Stimulated activated CD4-positive, alpha-beta T cell treated with anti-CD3 and anti-CD28 coated beads, Interleukin-4, amount 100 ng/mL, for 4 hours (primary cell): Measurements from ENCODE around the gene DHFR2.
"Not testable (repeated sequence)": the region's sequence is repeated elsewhere in the genome, so short reads cannot be mapped to it uniquely, and the experiment has no call there.

Source experiments
- DNase-seq, 2 experiments: peaks; one replicate each; pipeline ENCODE4 v3.0.0-alpha.2; 2020

DHFR2 gene

DNA sequence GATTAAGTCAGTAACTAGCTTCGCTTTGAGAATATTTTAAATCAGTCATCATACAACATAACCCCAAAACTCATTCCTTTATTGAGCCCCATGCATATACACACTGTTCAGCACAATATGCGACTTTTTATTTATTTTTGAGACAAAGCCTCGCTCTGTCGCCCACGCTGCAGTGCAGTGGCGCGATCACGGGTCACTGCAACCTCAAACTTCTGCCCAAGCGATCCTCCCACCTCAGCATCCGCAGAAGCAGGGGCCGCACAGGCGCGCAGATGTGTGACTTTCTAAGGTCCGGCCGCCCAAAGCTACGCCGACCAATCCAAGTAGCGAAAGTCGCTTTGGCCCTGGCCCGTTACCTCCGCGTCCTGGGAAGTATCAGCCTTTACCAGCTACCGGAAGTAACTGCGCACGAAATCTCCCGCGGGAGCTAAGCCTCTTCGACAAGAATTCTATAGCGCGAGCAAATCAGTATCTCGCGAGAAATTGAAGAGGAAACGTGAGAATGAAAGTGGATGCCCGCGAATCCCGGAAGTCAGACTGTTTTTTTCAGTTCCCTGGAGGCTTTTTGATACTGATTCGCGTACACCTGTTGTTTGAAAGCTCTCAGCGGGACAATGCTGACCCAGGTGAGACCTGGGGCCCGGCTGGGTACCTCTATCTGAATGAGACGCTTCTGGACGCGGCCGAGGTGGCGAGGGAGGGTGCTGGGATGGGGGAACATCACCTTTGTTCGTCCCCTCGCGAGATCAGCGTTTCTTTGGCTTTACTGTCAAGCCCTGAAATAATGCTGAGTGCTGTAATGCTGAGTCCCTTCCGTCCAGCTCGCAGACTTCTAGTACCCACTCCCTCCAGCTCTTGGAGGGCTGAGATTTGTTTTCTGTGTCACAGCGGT, at the start of gene DHFR2, which contains the start of gene NSUN3:
Gene DHFR2 (minus strand): TSS at position 404 of the 892 bp plus-strand sequence. CDS start 1,405 bp downstream, outside the sequence.
Gene NSUN3 (plus strand): TSS at position 549 of the 892 bp plus-strand sequence. CDS start 66 bp downstream, at position 615.
- peak; percentile 67 to 83 for DNase-seq

DNA sequence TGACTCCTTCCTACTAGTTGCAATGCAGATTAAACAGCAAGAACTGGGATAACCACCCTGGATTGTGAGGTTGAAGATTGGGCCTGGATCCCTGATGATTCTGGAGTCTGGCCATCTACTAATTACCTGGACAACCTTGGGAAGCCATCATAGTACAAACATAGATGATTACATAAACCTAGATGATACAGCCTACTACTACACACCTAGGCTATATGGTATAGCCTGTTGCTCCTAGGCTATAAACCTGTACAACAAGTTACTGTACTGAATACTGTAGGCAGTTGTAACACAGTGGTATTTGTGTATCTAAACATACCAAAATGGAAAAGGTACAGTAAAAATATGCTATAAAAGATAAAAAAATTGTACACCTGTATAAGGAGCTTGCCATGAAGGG, 48.1 kb upstream of the DHFR2 start:
- no peak for DNase-seq

DNA sequence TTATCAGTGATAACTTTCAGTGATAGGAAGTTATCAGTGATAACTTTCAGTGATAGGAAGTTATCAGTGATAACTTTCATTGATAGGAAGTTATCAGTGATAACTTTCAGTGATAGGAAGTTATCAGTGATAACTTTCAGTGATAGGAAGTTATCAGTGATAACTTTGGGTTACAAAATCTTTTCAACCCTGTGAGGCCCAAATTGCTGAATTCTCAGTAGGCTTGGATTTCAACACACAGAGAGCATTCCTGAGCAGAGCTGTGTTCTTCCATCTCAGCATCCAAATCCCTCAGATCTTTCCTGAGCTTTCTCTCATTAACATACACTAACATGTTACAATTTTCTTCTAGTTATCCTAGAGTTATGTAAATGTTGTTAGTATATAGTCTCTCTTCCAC, 47.5 kb upstream of the DHFR2 start:
- DNase-seq = not testable (repeated sequence)

DNA sequence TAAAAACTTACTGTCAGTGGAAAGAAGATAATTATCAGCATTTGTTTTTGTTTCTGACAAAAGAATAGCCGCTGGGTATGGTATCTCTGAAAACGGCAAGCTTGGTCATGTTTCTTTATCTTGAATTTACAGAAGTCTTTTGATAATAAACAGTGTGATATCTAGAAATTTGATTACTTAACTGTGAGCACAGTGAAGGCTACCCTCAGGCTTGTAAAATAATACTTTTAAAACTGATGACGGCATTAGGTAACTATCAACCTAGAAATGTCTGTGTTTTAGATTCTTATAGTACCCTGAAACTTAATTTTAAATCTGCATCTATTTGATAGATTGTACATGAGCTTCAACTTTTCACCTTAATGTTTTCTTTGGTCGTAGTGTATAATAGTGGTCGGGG, 43.6 kb upstream of the DHFR2 start:
- no peak for DNase-seq

DNA sequence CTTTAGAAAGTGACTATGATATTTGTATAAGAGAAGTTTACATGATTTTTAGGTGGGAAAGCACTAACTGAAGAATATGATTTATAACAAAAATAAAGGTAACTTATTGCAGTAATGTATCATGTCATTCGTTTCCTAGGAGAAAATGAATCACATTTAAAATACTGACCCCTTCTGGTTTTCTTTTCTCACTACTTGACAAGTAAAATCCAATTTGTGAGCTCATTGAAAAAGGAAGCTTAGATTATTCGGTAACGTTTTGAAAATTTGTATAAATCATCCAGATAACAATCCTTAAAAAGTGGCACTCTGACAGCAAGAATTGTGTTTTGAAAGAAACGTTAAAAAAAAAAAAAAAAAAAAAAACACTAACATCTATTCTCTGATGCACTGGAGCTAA, 39.1 kb upstream of the DHFR2 start:
- no peak for DNase-seq

DNA sequence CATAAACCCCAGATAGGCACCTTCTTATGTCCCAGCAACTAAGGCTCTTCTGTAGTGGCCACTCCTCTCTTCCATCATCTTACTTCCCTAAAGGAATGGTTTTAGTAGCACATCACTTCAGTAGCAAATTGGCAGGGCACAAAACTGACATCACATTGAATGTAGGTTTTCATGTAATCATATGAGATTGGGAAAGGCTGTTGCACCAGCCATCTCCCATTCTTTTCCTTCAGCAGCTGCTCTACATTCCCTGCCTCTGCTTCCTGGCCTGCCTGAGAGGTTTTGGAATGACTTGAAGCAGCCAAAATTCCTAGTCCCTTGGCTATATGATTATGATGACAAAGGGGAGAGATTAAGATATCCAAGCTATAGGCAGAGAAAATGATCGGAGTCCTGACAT, 36.6 kb upstream of the DHFR2 start:
- no peak for DNase-seq

DNA sequence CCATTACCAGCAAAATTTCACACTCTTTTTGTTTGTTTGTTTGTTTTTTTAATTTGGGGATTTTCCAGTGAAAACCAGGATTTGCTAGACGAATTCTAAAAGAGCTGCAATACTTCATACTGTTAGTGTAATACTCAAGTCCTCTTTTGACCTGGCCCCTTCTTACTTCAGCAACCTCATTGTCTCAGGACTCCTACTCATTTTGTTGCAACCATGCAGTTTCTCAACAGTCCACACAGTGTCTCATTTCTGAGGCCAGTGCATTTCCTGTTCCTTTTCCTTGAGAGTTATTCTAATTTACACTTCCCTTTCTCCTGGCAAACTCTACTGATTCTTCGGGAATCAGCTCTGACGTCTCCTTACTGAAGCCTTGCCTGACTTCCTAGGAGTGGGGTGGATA, 35.7 kb upstream of the DHFR2 start:
- DNase-seq = no peak

DNA sequence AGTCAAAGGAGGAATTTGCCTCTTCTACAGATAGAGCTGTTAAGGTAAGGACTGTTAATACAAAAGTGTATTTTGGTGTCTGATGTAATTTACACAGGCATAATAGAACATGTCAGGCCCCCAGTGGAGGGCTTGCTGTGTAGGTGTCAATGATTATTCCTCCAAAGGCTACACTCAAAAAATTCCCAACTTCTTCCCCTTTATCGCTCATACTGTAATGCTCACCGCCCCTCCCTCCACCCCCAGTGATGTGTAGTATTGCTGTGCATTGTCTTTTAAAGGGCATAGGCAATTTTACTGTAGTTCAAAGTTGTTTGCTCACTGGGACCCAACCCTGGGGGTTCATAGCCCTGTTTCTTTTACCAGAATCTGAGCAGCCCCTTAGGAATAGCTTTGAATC, 32.4 kb upstream of the DHFR2 start:
- no peak for DNase-seq

DNA sequence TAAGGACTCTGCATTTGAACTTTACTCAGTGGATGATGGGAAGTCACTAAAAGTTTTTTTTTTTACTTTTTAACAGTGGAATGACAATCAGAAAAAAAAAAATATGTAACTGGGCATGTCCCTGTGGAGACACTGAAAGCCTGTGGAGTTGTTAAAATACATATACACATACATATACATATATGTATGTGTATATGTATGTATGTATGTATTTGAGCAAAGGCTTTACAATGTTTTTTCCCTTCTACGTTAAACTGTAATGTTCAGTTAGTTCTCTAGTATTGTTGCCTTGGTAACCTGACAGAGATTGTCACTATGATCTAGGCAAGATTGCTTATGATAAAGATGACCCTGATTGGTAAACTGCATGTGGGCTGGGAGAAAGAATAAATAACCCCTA, 30.4 kb upstream of the DHFR2 start:
- DNase-seq = no peak

DNA sequence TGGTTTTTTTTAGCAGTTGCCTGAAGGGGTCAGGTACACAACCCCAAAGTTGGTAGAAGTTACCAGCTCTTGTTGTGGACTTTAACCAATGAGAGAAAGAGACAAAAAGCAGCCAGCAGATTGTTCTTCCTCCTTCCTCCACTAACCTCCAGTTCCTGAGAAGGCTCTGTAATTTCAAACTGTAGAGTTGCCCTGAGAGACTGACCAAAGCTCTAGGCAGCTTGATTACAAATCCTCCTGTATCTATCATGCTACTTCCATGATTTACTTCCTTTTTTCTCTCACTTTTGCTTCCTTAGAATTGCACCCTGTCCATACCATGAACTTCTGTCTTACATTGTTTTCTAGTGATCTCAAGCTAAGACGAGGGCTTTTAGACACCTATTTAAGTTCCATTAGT, 29.4 kb upstream of the DHFR2 start:
- no peak for DNase-seq

DNA sequence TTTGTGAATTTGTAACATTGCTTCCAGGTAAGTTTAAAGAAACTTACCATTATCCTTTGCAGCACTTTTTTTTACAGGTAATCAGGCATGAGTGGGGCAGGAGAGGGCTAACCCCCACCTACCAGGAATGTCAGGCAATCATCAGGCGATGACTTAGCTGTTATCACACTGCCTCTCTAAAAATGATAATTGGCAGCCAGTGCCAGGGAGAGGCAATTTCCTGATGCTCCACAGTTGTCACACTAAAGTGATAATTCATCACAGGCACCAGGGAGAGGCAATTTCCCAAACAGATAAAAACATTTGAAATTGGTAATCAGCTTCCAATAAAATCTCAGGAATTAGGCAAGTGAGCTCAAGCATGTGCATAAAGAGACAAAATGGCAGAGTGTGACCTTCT, 26.4 kb upstream of the DHFR2 start:
- DNase-seq = no peak

DNA sequence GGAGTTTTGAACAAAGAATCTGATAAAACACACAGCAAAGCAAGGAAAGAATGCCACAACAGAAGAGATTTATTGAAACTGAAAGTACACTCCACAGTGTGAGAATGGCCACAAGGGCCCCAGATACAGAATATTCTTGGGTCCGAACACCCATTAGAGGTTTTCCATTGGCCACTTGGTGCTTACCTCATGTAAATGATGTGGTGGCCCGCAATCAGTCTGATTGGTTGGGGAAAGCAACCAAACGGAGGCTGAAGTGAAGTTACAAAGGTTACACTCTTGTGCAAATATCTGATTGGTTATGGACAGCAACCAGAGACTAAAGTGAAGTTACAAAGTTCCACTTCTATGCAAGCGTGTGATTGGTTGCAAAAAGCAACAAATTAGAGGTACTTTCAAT, 20.5 kb upstream of the DHFR2 start:
- DNase-seq = no peak

DNA sequence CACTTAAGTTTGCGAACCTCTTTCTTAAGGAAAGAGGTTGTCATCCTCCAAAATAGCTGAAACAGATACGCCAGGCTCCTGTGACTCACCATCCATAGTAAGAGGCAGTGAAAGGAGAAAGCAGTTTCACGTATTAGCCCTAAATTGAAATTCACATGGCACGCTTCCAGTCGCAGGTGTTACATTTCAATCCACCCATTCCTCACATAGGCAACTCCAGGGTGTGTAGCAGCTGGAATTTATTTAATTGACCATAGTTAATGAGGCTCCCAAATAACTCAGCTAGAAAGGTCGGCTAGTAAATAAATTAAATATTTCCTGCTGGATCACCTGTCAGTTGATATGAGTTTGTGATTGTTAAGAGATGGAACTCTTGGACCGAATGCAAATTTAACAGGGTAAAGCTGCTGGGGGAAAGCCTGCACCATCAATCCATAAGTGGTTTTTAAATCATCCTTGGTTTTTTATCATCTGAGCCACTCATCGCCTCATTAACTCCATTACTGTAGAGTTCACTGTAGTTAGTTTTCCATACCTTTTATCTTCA, 19.7 kb upstream of the DHFR2 start:
- DNase-seq = no peak

DNA sequence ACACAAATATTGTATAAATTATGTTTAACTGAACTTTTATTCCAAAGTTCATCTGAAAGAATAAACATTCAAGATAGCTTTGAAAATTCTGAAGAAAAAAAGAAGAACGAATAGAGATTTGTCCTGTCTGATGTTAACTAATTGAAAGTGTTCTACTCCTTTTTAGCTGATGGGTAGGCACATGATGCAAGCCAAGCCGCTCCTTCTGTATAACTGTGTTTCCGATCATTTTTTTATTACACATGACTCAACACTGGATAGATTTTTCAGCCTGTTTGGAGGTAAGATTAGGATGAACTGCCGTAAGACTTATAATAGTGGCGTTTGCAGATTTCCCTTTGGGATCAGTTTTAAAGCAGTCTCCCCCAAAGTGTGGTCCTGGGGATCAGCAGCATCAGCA, 19.2 kb upstream of the DHFR2 start:
- no peak for DNase-seq

DNA sequence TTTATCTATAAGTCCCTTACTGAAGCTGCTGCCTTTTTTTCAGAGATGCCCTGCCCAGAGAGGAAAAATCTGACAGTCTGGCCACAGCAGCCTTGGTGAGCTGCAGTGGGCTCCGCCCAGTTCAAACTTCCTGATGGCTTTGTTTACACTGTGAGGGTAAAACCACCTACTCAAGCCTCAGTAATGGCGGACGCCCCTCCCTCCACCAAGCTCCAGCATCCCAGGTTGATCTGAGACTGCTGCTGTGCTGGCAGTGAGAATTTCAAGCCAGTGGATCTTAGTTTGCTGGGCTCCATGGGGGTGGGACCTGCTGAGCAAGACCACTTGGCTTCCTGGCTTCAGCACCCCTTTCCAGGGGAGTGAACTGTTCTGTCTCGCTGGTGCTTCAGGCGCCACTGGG, 17.8 kb upstream of the DHFR2 start:
- not testable (repeated sequence) for DNase-seq

DNA sequence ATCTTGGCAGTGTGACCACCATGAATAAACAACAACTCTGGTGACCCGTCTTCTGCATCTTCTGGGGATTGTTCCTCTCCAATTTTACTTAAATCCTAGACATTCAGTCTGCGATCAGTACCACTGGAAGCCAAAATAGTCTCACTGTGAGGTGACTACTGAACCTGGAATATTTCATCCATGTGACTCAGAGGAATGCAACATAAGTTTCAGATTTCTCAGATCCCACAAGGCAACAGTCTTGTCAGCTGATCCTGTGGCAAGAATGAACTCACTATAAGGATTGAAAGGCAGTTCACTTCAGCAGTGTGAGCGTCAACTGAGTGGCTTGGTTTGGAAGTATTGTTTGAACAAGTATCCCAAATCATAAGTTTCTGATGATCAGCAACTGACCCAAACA, 13.3 kb upstream of the DHFR2 start:
- no peak for DNase-seq

DNA sequence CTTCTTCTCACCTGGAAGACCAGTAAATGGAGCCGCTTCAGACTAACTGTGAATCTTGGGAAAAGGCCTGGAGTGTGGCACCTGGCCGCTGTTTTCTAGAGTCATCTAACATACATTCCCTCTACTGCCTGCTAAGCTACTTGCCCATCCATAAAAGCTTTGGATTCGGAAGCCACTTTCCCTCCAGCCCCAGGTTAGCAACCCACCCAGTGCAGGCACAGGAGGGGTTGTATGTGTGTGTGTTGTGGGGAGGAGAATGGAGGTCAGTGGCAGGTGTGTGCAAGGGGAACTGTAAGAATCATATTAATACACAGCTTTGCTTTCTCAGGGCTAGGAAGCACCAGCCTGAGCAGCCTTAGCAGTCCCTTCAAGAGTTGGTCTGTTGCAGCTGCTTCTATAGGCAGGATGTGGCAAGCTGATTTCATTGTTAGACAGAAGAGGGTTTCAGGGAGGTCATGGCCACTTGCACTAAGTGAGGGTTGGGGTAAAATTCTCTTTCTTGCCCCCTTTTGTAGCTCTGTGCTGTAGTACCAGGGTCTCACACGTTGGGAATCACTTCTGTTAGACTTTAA, 9.1 kb upstream of the DHFR2 start:
- DNase-seq = no peak

DNA sequence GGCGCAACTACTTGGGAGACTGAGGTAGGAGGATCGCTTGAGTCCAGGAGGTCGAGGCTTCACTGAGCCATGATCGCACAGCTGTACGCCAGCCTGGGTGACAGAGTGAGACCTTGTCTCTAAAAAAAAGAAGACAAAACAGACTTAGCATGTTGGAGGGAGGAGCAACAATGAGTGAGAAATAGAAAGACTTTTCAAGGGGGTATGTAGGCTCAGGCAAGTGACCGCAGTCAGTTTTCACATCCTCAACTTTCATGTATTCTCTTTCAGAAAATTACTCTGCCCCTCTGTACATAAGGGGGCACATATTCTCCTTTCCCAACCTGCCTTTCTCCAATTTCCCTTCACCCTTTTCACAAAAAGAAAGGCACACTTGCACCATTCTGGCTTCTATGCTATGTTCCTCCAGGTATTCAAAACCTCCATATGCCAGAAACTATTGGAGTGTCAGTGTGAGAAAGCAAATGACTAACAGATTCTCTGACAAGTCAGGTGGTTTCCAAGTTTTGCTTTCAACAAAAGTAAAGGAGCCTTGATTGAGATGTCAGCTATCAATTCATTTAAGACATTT, 7.7 kb upstream of the DHFR2 start:
- no peak for DNase-seq

DNA sequence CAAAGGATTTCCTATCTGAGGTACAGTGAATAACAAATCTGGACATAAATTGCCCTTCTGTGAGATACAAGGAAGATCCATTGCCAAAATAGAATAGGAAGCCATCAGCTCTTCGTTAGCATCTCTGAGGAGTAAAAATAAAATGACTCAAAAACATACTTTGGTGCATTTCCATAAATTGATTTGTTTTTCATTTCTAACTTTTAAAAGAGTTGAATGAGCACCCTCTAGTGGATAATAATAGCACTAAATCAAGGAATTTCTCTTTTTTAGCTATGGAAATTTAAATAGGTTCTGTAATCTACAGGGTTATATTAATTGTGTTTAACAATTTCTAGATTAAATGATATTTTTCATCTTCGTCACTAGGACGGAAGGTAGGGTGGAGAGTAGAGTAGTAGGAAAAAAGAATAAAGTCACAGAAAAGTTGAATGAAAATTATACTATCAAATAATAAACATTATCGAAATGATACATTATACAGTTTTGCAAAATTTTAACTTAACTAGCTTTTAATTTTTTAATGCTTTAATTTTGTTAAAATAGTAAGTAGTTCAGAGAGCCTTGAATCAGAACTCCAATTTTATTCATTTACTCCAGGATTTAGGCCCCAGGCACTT, 6.6 kb upstream of the DHFR2 start:
- no peak for DNase-seq

DNA sequence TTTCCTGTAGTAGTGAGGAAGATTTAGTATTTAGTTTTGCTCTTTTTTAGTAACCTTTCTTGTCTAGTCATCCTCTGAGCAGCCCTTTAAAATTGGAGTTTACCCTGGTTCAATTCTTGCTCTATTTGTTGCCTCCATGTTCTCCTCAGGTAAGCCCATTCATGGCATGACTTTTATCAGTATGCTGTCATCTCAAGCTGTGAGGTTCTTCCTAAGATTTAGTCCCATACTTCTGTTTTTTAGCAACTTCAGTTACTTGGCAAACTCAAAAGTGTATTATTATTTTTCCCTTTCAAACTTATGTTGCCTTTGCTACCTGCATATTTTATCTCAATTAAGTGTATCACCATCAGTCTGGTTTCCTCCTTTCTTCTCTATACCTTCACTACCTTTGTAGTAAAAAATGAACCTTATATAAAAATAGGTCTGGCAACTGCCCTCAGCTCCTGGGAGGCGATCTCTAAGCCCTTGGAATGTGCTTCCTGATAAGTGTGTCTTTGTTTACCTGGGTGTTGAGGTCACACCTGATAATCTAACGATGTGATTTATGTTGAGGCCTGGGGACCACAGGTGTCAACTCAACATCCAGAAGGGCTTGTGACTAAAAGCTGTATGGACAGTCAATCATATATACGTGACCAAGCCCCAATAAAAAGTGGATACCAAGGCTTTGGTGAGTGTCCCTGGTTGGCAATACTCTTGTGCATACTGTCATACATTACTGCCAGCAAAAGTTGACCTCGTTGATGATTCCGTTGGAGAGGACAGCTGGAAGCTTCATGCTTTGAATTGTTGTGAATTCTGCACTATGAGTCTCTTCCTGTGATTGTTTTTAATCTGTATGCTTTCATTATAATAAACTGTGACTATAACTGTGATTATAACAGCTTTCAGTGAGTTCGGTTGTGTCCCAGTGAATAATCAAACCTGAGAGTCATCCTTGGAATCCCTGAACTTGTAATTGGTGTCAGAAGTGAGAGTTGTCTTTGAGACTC, 4.1 kb upstream of the DHFR2 start:
- no peak for DNase-seq

DNA sequence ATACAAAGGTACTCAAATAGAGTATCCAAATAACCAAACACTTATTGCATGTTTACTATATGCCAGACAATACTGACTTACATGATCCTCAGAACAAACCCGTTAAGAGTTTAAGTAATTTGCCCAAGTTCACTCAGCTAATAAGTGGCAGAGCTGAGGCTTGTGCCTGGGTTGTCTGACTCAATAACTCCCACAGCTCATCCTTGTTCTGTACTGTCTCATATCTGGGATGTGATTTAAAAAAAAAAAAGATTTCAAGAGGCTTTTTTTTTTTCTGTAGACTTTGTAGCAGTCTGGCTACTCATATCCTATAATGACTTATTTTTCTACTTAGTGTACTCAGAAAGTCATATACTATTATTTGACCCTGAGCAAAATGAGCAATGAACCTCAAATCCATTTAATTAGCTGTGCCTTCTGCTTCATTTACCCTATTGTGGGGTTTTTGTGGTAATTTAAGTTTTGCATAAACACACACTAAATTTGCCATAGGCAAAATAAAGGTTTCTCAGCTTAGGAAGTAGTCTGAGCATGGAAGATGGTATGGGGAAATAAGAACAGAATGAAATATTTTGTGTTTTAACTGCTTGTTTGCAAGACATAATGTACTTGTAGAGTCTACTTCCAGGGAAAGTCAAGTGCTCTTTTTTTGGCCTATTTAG, 3.2 kb upstream of the DHFR2 start:
- no peak for DNase-seq

DNA sequence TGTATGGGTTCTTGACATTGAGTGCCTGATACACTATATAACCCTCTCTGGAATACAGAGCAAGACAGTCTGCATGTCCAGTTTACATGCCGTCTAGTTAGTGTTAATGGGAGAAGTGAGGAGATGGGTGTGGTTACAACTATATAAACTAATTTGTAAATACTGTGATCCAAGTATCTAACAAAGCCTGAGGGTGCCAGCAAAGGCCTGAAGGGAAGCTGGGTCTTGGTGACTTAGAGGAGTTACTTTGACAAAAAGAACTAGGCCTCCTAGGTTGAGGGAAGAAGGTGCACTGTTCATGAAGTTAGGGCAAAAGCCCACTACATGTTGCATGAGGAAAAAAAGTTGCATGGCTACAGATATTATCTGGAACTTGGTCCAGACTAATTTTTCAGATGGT, 2.4 kb upstream of the DHFR2 start:
- DNase-seq = no peak
